Measurements from ENCODE around the gene AP3B1.
"Not testable (repeated sequence)": the region's sequence is repeated elsewhere in the genome, so short reads cannot be mapped to it uniquely, and the experiment has no call there.

Gene AP3B1

GRCh38 chr5:78063495-78063894 is 231.0 kb downstream of the AP3B1 start:
- FAIRE-seq: no peak

GRCh38 chr5:78062645-78063044 is 231.9 kb downstream of the AP3B1 start:
- no peak for FAIRE-seq

- no peak for FAIRE-seq
Observed at GRCh38 chr5:78060421-78060820, 234.1 kb downstream of the AP3B1 start.

DNA sequence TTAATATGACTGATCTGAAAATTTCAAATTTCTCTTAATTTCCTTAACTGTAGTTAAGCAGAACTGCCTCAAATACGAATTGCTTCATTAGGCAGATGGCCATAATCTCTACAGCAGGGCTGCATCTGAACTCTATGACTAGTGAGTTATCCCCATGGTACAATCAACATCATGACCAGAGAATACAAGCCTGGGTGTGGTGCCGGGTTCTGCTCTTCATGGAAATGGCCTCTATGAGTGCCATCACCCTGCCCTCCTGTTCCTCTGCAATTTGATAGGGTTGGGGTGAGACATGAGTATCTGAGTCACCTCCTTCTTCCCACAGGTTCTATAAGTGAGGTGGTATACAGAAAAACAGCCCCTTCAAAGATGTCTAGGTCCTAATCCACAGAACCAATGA is 235.9 kb downstream of the AP3B1 start:
- FAIRE-seq: no peak

GRCh38 chr5:78056901-78057514 is 237.5 kb downstream of the AP3B1 start:
- no peak for FAIRE-seq

DNA sequence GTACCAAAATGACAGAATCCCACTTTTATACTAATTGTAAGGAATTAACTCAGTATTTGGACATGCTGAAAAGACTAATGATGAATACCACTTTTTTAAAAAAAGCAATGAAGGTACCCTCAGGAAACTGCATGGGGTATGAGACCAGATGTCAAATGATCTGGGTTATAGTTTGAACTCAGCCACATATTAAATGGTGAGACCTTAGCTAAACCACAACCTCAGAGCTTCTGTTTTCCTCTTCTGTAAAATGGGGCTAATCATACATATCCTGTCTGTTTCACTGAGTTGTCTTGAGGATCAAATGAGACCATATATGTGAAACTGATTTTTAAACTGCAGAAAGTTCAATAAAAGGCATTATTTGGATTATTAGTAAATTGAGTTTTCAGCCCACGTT is 238.4 kb downstream of the AP3B1 start:
- no peak for FAIRE-seq

- no peak for FAIRE-seq
Observed at GRCh38 chr5:78050888-78051287, 243.6 kb downstream of the AP3B1 start.

GRCh38 chr5:78046823-78047222 is 247.7 kb downstream of the AP3B1 start:
- not testable (repeated sequence) for FAIRE-seq

DNA sequence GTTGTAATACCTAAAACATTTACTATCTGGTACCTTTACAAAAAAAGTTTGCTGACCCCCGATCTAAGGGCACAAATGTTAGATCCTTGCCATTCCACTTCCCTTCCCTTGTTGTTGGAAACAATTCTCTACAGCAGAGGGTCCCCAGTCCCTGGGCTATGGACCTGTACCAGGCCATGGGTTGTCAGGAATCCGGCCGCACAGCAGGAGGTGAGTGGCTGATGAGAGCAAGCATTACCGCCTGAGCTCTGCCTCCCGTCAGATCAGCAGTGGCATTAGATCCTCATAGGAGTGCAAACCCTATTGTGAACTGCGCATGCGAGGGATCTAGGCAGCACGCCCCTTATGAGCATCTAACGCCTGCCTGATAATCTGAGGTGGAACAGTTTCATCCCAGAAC is 248.5 kb downstream of the AP3B1 start:
- no peak for FAIRE-seq

DNA sequence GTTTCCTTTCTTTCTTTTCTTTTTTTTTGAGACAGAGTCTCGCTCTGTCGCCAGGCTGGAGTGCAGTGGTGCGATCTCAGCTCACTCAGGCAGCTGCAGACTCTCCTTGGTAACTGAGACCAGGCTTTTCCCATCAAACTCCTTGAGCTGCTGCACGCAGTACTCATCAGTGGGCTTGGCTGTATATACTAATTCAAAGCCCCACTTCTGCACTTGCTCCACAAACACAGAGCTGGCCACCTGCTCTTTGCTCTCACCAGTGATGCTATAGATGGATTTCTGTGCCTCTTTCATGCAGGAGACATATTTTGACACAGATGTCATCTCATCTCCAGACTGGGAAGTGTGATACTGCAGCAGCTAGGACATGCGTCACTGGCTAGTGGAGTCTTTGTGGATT is 252.7 kb downstream of the AP3B1 start:
- no peak for FAIRE-seq

- no peak for FAIRE-seq
Observed at GRCh38 chr5:78025540-78025939, 269.0 kb downstream of the AP3B1 start.

DNA sequence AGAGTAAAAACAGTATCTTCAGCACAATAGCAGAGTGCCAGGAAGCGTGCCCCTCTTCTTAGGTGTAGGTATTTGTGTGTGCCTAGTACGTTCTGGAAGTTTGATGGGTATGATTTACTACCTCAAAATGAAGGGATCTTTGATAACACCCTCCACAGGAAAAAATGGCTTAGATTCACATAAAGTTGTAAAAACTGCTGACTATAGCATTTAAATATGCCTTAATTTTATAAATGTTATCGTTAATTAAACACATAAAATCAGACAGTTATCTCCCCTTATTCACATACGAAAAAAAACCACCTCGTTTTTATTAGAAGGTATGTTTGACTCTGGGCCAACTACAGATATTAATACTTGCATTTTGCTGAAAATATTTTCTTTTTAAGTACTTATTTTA is 274.8 kb downstream of the AP3B1 start:
- no peak for FAIRE-seq

GRCh38 chr5:78016863-78017529 is 277.5 kb downstream of the AP3B1 start:
- FAIRE-seq: no peak

DNA sequence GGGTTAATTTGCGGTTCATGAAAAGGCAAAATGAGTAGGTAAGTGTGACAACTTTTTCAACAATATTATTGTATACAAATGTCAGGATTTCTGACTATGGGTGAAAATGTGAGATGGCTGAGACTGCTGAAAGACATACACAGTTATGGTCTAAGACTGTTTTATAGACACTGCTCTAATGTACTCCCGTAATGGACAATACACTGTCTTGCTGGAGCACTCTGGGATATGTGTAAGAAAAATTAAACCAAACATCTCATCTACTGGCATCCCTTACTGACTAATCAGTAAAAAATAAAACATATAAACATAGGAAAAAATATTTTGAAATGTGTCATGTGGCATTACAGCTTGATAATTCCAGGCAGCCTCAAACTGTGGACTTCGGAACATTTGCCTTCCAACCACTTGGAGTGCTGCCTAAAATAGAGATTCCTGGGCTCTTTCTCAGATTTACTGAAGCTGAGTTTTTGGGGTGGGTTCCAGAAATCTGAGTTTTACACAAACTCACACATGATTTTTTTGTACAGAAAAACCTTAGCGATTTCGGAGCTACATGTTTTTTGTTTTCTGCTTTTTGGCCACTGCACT is 284.5 kb downstream of the AP3B1 start:
- no peak for FAIRE-seq

DNA sequence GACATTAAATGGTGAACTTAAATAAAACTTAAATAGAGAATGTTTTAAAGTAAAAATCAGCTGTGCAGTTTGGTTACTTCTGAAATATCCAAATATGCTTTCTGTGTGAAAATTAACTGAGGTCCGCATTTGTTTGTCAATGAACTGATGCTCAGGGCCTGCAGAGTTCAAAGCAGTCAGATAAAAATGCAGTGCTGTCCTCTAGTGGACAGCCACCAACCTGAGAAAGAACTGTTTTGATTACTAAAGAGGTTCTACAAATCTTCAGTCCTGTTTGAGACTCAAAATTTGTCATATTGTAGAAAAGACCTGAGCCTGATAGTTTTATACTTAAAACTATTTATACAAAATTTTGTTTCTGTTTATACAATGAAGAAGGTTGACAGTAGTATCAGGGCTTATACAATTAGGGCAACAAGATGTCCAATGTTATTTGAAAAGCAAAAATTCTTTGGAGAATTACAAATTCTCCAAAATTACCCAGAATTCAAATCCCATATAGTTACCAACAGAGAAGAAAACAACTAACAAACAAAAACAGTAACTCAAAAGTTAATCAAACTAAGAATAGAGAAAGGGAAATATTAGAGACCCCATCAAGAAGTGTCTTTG is 286.0 kb downstream of the AP3B1 start:
- FAIRE-seq: no peak

DNA sequence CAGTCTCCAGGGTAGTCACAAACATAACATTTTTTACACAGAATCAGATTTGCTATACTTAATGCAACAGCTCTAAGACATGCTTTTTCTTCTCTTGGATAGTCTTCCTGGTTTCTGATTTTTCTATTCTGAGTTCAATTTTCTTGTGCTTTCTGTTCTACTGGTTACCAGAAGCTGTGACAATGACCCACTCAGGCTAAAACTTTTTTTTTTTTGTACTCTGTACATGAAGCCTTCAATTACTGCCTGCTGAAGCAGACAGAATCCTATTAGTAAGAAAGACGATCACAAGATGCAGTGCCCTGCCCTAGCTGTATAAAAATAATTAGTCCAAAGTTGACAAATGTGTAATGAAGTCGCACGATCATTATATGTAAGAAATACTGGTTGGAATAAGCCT is 287.3 kb downstream of the AP3B1 start:
- FAIRE-seq: no peak

DNA sequence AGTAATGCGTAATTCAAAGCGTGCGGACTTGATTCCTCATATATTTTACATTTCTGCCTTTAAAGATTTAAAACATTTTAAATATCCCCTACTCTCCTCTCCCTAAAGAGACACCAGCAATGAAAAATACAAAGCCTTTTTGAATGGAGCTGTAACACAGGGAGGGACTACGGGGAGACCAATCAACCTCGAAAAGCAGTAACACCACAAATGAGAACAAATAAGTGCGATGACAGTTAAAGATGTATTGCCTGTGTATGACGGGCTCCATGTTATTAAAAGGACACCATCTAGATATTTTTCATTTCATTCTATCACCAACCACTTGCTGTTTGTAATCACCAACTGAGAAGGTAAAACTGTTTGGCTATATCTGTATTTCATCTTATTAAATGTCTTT is 288.0 kb downstream of the AP3B1 start:
- no peak for FAIRE-seq

DNA sequence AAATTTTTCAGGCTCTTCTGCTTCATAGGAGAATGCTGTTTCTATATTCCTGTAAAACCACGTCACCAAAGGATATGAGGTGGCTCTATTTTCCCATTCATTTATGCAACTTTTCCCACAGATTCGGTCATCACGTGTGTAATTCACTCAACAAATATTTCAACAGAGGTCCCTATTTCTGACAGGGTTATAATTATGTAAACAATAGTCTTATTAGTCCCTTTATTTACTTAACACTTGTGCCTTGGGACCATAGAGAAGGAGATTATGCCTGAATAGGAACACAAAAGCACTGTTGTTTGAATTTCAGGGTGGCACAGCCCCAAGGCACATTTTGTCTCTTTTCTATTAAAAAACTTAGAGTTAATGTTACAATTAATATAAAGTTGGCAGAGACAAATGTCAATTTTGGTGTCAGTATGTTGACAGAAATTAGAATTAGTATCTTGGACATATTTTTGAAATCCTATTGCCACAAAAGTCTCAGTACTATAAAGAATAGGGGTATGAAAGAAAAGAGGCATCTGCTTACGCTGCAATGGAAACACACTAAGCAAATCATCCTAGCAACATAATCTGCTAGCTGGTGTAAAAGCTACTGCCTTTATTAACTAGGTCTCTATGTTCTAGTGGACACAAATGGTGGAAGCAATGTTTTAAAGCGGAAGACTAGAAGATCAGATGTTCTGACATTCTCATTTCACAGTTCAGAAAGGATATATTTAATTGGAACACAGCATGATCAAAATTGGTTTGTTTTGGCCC is 289.3 kb downstream of the AP3B1 start:
- no peak for FAIRE-seq

- FAIRE-seq: no peak
Observed at GRCh38 chr5:78004559-78004958, 289.9 kb downstream of the AP3B1 start.

- no peak for FAIRE-seq
Observed at GRCh38 chr5:78003919-78004318, 290.6 kb downstream of the AP3B1 start.

DNA sequence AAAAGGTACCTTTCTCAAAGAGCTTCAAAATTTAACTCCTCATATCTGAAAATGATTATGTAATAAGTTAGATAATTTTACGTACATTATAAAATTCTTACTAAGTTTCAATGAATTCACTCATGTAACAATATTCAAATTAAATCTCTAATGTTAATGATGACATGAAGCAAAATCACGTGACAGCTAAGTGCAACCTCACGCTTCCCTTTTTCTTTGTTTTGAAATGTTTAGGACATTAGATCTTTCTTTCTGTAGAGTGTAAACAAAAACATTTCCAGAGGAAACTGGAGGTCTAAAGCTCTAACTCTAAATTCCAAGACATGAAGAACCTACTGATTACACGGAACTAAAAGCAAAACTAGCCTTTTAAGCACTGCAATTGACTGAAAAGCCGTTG is 291.0 kb downstream of the AP3B1 start:
- FAIRE-seq: peak; percentile 14

DNA sequence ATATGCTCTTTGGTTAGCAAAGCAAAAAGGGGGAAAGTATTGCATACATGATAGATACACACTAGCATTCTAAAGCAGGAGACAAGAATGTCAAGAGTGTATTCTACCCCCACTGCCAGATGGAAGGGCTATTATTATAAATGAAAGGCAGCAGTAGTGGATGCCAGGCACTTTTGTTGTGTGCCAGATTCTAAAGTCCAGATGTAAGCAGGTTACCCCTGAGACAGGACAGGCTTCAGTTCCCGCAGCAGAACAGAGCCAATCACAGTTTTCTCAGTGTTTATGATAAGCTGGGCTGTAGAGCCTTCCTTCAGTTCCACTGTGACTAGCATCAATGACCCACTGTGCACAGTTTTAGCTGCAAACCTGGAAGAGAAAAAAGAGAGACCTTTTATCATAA is 291.8 kb downstream of the AP3B1 start:
- no peak for FAIRE-seq

GRCh38 chr5:78001197-78001596 is 293.3 kb downstream of the AP3B1 start:
- no peak for FAIRE-seq
